NCI-H345 (cell line): ENCODE data around the gene DEPP1.

Source experiments
- DNase-seq: peaks from one replicate; lab custom pipeline; 2025; lab: John Stamatoyannopoulos, UW

Gene DEPP1

GRCh38 chr10:44932517-44933450 lies 45.8 kb downstream of the DEPP1 start:
- DNase-seq: peak; percentile 50

GRCh38 chr10:44931621-44932516 lies 46.7 kb downstream of the DEPP1 start:
- no peak for DNase-seq

- no peak for DNase-seq
These were observed 47.5 kb downstream of the DEPP1 start for GRCh38 chr10:44930904-44931620.

- no peak for DNase-seq
These were observed 49.0 kb downstream of the DEPP1 start for GRCh38 chr10:44929356-44930255.

GRCh38 chr10:44928462-44928861 lies 50.1 kb downstream of the DEPP1 start:
- no peak for DNase-seq

GRCh38 chr10:44927352-44927751 lies 51.3 kb downstream of the DEPP1 start:
- no peak for DNase-seq

- DNase-seq: no peak
These were observed 51.8 kb downstream of the DEPP1 start for GRCh38 chr10:44926751-44927351.
